Occipital lobe (tissue), 2 donors: Measurements from ENCODE around the gene OR2AE1. TPM values are rescaled to one million over a fixed set of nuclear protein-coding genes. Genes with fewer than 3 reads are reported as not detected.
"Not testable (repeated sequence)": the region's sequence is repeated elsewhere in the genome, so short reads cannot be mapped to it uniquely, and the experiment has no call there.

ENCODE experiments used
- DNase-seq: peaks from one replicate; lab custom pipeline; 2025; lab: John Stamatoyannopoulos, UW
- total RNA-seq: library from RNA; depleted of rRNA; stranded (reverse); fragments of >200 nt; gene quantifications from one replicate; pipeline ENCODE4 v1.2.3, GENCODE V29; 2014

The OR2AE1 gene, protein sequence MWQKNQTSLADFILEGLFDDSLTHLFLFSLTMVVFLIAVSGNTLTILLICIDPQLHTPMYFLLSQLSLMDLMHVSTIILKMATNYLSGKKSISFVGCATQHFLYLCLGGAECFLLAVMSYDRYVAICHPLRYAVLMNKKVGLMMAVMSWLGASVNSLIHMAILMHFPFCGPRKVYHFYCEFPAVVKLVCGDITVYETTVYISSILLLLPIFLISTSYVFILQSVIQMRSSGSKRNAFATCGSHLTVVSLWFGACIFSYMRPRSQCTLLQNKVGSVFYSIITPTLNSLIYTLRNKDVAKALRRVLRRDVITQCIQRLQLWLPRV
- total RNA-seq: not detected

DNA sequence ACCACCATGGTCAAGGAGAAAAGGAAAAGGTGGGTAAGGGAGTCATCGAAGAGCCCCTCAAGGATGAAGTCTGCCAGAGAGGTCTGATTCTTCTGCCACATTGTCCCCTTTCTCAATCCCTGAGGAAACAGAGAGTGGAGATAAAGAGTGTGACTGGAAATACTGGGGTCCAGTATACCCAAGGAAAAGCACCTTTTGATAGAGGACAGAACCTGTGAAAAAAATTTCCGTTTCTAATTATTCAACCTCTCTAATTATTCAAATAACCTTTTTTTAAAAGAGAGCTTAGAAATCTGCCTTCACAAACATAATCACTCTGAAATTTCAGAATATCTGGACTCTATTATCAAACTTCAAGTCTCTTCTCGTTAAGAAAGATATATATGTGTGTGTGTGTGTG is at the start of gene OR2AE1:
Gene OR2AE1 (minus strand): TSS at position 101 of the 400 bp plus-strand sequence. CDS start 0 bp downstream, at position 101.
- DNase-seq: no peak

DNA sequence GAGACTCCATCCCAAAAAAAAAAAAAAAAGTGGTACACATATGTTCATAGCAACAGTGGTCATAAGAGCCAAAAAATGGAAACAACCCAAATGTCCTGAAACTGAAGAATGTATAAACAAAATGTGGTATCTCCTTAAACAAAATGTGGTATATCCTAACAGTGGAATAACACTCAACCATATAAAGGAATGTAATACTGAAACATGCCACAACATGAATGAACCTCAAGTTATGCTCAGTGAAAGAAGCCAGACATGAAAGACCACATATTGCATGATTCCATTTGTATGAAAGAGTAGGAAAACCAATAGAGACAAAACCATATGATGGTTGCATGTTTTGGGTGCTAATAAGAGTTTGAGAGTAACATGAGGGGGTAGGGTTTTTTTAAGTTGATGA is 49.5 kb upstream of the OR2AE1 start:
- DNase-seq: no peak

DNA sequence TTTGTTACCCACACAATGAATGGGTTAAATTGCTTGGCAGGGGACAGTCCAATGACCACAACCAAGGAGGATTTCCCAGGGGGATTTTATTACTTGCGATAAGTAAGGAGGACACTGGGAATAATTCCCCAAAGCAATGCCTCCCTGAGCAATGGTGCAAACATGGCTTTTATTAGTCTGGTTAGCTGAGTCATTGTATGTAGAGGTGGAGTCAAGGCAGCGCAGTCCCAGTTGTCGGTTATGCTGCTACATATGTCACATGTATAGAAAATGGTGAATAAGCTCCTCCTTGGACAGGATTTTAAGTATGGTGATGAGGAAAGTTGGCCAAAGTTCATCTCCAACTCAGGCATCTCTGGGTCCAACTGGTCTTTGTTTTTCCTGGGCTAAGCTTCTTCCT is 46.4 kb upstream of the OR2AE1 start:
- DNase-seq: no peak

DNA sequence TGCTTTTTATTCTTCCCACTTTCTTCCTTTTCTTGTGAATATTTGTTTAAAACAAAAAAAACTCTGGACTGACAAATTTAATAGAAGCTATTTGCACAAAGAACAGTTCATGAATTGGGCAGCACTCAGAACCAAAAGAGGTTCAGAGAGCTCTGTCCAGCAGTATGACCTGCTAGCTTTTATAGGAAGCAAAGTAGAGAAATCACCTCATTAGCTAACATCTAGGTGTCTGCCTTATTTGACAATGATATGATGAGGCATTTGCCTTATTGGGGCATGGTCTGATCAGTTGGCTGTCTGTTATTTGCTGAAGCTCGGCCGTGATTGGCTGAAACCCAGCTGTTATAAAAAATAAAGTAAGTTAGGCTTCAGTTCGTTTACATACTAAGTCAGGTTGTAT is 43.3 kb upstream of the OR2AE1 start:
- DNase-seq: no peak

DNA sequence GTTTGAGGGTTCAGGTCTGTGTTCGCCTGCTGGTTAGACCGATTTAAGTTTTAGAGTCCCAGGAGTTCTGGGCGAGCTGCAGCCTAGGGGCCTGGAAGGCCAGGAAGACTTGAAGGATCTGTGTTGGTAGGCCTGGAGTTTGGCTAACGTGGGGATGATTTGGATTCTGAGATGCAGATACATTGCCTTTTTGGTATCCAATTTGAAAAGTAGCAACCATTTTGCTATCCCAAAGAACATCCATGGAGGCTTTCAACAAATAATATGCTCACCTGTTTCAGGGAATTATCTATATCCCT is 42.9 kb upstream of the OR2AE1 start:
- no peak for DNase-seq

DNA sequence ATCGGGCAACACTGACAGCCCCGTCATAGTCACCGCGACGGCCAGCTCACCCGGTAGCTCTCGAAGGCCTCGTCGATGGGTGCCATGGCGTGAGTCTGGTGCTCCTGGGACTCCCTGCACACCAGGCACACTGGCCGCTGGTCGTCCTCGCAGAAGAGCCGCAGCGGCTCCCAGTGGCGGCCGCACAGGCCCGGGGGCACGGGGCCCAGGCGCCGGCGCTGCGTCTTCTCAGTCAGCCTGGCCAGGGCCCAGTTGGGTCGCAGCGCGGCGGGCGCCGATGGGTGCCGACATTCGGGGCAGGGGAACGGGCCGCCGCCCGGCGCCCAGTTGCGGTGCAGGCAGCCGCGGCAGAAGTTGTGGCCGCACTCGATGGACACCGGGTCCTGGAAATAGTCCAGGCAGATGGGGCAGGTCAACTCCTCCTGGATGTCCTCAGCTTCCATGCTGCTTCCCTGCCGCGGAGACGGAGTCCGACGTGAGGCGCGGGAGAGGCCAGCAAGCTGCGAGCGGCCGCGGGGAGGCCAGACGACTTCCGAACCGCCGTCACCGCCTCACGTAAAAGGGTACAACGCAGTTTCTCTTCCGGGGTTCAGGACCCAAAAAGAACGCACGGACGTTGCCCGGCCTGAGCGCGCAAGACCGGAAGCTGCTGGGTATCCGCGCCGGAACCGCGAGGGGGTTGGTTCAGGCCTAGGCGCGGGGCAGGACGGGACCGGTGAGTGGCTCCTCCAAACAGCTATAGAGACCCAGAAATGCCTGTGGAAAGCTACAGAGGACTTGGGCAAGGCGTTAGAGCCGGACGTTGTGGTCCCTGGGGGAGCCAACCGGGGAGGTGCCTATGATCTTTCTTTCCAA is 42.4 kb upstream of the OR2AE1 start, which contains the start of gene TRIM4:
Gene TRIM4 (minus strand): TSS at position 572 of the 855 bp plus-strand sequence. CDS start 129 bp downstream, at position 443.
- DNase-seq: peak; percentile 87

DNA sequence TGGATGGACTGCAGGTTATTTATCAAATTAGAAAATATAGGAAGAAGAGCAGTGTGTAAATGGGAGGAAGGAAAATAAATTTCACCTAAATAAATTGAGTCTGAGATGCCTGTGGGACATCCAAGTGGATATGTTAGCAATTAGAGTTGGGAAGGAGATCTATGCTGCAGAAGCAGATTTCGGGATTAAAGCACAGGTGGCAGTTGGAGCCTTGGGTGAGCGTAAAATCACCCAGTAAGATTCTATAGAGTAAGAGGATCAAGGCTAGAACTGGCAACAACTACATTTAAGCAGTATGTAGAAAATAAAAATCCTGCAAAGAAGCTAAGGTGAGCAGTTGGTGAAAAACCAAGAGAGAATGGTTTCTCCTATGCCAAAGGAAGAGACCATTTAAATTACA is 34.1 kb upstream of the OR2AE1 start:
- DNase-seq: no peak

DNA sequence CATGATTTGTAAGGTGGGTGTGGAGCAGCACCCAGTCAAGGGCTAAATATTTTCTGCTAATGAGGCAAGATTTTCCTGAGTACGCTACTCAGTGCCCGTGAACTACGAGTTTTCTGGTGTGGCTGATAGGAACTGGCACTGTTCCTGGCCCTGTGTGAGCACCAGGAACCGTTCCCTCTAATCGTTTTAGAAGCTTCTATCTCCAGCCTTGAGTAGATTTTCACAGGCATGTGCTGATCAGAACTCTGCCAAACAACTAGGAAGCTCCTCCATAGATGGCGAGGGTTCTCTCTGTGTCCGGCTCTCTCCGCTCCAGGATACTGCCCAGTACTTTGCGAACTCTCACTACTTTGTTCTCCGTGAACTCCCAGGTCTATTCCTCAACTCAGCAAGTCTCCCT is 24.7 kb upstream of the OR2AE1 start:
- DNase-seq: no peak

DNA sequence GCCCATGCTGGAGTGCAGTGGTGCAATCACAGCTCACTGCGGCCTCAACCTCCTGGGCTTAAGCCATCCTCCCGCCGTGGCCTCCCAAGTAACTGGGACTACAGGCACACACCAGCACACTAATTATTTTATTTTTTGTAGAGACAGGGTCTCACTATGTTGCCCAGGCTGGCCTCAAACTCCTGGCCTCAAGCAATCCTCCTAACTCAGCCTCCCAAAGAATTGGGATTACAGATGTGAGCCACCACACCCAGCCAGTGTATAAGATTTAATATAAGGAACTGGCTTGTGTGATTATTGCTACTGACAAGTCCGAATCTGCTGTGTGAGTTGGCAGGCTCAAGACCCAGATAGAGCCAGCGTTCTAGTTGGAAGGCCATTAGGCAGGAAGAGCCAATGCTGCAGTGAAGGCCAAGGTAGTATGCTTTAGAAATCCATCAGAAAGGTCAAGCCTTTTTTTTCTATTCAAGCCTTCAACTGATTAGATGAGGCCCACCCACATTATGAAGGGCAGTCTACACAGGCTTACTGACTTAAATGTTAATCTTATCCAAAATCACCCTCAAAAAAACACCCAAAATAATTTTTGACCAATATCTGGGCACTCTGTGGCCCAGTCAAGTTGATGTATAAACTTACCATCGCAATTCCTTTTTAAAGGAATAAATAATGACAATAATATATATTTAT is 23.1 kb upstream of the OR2AE1 start:
- no peak for DNase-seq

DNA sequence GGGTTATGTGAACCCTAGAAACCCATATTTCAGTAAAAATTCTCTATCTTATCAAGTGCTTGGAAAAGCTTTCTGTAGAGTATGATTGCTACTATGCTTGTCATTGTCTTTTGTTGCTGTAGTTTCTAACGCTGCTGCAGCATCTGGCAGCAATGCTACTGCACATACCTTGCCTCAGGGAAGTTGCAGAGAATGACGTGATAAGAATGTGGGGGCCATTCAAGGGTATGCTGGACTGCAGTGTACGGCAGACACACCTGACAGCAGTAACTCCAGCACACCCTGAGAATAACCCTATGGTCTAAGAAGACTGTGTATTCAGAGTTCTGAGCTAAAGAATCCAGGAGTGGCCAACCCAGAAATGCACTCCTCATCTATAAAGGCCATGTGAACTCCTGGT is 22.0 kb upstream of the OR2AE1 start:
- no peak for DNase-seq

DNA sequence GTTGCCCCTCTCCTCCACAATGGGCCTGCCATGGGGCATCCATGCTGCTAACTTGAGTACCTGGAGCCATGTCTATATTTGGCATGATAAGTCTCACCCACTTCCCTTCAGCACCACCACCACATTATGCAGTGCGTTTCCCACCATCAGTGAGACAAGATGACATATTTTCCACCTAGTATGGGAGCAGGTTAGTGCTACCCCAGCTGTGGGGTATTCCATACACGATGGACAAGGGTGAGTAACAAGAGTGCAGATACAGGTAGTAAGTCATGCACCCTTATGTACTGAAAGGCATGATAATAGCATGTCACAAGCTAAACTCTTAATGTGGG is 21.2 kb upstream of the OR2AE1 start:
- DNase-seq: no peak

DNA sequence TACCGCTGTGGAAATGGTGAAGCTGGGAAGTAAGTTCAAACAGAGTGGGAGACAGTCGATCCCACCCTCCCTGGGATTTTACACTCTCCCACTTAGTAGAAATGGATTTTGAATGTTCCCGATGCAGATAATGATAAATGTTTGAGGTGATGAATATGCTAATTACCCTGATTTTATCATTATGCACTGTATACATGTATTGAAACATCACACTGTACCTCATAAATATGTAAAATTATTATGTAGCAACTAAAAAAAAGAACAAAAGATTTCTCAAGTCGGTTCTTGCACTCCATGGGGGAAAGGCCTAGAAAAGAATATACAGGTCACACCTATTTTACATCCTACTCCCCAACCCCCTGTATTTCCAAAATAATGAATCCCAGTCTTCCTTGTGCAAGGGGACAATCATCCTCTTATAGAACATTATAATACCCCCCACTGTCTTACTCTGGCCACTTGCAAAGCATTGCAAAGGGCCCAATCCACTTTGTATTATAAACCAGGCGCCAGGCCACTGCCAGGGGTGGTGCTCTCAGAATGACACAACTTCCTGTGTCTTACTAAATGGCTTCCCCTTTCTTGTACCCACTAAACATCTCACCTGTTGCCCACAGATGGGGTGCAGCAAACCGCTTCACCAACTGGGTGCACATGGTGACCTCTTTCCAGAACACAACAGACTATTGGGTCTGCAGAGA is 20.6 kb upstream of the OR2AE1 start:
- no peak for DNase-seq

DNA sequence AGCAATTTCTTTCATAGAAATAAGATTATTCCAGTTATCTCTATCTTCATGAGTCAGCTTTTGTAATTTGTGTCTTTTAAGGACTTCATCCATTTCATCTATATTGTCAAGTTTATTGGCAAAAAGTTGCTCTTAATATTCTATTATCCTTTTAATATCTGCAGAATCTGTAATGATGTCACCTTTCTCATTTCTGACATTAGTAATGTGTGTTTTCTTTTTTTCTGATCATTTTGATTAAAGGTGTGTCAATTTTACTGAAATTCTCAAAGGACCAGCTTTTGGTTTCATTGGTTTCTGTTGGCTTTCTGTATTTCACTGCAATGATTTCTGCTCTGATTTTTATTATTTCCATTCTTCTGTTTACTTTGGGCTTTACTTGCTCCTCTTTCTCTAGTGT is 17.9 kb upstream of the OR2AE1 start:
- no peak for DNase-seq

DNA sequence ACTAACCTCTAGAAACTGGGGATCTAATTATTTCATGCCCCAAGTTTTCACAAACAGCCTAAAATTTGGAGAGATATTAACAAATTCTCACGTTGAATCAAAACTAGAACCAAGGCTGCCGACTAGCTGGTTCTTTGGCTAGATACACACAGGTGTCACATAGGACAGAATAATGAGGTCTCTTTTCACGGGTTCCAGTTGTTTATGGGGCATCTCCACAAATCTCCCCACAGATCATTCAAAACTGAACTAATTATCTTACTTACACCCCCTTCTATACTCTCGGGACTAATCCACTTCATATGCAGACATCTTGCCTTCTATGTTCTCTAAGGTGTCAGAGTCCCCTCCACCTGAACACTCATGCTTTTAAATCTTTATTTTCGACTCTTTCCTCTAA is 16.4 kb upstream of the OR2AE1 start:
- DNase-seq: no peak

DNA sequence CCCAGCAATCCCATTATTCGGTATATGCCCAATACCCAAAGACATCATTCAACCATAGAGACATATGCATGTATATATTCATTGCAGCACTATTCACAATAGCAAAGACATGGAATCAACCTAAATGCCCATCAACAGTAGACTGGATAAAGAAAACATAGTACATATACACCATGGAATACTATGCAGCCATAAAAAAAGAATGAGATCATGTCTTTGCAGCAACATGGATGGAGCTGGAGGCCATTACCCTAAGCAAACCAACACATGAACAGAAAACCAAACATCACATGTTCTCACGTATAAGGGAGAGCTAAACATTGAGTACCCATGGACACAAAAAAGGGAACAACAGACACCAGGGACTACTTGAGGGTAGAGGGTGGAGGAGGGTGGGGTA is 13.5 kb upstream of the OR2AE1 start:
- DNase-seq: not testable (repeated sequence)

DNA sequence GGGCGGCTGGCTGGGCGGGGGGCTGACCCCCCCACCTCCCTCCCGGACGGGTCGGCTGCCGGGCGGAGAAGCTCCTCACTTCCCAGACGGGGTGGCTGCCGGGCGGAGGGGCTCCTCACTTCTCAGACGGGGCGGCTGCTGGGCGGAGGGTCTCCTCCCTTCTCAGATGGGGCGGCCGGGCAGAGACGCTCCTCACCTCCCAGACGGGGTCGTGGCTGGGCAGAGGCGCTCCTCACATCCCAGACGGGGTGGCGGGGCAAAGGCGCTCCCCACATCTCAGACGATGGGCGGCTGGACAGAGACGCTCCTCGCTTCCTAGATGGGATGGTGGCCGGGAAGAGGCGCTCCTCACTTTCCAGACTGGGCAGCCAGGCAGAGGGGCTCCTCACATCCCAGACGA is 11.5 kb upstream of the OR2AE1 start:
- DNase-seq: not testable (repeated sequence)

DNA sequence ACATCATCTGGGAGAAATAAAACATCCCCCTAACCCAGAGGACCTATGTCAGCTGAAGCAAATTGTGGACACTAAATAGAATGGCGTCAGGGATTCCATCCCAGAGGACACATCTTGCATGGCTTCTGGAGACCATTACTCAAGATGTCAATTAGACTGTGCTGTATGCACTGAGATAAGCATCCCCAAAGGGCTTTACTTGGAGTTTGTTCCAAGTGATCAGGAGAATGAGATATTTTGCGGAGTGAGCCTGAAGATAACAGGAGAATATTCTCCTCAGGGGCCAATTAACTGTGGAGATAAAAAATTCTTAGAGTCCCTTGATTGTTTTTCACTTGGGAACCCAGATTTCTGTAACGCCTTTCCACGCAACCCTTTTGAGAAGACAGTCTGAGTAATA is 4.5 kb upstream of the OR2AE1 start:
- DNase-seq: no peak

DNA sequence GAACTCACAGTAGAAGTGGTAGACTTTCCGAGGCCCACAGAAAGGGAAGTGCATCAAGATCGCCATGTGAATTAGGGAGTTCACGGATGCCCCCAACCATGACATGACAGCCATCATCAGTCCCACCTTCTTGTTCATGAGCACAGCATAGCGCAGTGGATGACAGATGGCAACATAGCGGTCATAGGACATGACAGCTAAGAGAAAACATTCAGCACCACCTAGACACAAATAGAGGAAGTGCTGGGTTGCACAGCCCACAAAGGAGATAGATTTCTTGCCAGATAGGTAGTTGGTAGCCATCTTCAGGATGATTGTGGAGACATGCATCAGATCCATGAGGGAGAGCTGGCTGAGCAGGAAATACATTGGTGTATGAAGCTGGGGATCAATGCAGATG is 342 bp downstream of the OR2AE1 start:
- DNase-seq: no peak

DNA sequence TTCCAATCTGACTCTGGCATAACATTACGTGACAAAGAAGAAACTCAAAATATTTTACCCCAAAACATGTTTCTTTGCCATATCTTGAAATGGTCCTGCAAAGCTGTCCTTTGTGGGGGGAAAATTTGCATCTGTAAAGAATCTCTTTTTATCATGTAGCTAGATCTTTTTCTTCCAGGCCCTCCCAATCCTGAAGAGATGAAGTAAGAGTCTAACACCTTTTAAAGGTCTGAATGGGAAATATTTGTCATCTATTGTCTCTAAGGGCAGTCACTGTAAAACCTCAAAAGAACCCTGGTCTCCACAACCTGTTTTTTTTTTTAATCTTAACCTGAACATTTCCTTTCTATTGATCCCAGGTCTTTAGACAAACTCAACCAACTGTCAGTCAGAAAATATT is 8.6 kb downstream of the OR2AE1 start:
- no peak for DNase-seq

DNA sequence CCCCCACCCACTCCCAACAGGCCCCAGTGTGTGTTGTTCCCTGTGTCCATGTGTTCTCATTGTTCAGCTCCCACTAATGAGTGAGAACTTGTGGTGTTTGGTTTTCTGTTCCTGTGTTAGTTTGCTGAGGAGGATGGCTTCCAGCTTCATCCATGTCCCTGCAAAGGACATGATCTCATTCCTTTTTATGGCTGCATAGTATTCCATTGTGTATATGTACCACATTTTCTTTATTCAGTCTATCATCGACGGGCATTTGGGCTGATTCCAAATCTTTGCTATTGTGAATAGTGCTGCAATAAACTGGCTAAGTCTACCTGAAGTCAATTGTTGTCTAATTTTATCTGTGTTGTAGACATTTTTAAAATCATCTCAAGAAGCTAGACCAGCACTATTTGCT is 9.4 kb downstream of the OR2AE1 start:
- not testable (repeated sequence) for DNase-seq

DNA sequence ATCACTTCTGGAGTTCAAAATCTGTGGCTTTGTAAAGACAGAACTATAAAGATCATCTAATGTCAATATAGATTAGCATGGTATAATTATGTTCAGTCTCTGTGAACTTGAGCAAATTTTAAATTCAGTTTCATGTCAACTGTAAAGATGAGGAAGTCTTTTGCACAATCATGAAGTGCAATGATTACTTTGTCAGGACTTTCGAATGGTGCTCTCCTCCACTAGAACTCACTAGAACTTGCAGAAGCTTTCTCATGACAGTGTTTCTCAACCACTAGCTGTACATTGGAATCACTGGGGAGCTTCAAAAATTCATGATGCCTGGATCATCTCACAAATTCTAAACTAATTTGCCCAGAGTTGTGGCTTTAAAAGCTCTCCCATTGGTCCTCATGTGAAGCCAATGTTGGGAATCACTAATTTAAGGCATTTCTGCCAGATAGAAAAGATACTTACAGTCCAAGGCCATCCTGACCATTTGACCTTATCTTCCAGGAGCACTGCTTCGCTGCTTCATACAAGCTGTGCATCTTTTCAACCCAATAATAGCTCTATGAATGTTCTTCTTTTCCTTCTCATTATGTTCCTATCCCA is 12.9 kb downstream of the OR2AE1 start:
- DNase-seq: no peak
